Left ventricle myocardium inferior (tissue), 1 donor: ENCODE data around the gene ZC3H13. TPM values are rescaled to one million over a fixed set of nuclear protein-coding genes. Genes with fewer than 3 reads are reported as not detected.

ENCODE experiments used
- DNase-seq: peaks from one replicate; pipeline ENCODE4 v3.0.0-alpha.2; 2020
- H3K27ac ChIP-seq: fragments of 200-600 bp; replicated peaks from 2 replicates; pipeline ENCODE4 v1.8.0; 2021
- H3K27me3 ChIP-seq: fragments of 200-600 bp; 2 replicates; pipeline ENCODE4 v1.8.0; 2021; ENCODE audit warnings: low read depth
- H3K36me3 ChIP-seq: fragments of 200-600 bp; 2 replicates; pipeline ENCODE4 v1.8.0; 2021
- H3K4me1 ChIP-seq: fragments of 200-600 bp; 2 replicates; pipeline ENCODE4 v1.8.0; 2021
- H3K4me3 ChIP-seq: fragments of 200-600 bp; 2 replicates; pipeline ENCODE4 v1.8.0; 2021; ENCODE audit warnings: mild to moderate bottlenecking, moderate library complexity
- H3K9me3 ChIP-seq: fragments of 200-600 bp; replicated peaks from 2 replicates; pipeline ENCODE4 v1.8.0; 2021
- CTCF ChIP-seq: fragments of 200-600 bp; IDR thresholded peaks from 2 replicates; pipeline ENCODE4 v1.8.0; 2021; ENCODE audit warnings: antibody characterized with exemption, mild to moderate bottlenecking, borderline replicate concordance
- intact Hi-C: fragments of 100-400 bp; cut with micrococcal nuclease; formaldehyde crosslinking; loops from one replicate; pipeline ENCODE4 v1.11.0; 2022
- total RNA-seq: library from RNA; stranded (reverse); fragmentation: NEBNext Ultra II Directional; extraction: Animal tissue kit (Norgen Biotek cat#: 25700); gene quantifications from one replicate; pipeline ENCODE4 v1.2.1, GENCODE V29; 2021
- donor health status: DM: no; HTN: yes; CAD: no; lungs with severe emphysema.

Gene ZC3H13
- total RNA-seq, 1 donor from 2014 or later, result 37.8 TPM

DNA sequence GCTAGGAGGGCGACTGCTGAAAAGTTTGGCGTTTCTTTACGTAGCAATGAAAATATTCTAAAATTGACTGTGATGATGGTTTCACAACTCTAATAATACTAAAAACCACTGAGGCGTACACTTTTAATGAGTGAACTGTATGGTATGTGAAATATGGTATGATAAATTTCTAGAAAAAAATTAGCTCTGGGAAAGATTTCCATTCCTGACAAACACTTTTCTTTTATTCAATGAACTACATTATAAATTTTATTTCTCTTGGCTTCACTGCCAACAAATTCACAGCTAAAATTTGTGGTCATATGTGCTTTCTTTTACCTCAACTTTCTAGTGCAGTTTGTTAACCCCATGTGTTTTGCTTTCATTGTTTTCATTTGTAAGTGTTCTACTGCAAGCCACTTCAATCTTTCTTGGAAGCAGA lies 11.1 kb downstream of the ZC3H13 start:
- peaks cover 11% of the 10 kb centered on the region for H3K4me1 ChIP-seq
- no peaks in the 10 kb centered on the region for H3K9me3 ChIP-seq
- H3K27me3 ChIP-seq, result no peaks in the 10 kb centered on the region
- peaks cover 36% of the 10 kb centered on the region for H3K36me3 ChIP-seq
- TF ChIP-seq CTCF, result no peak
- H3K27ac ChIP-seq, result no peak overlapping the region
- no peak overlapping the region for H3K4me3 ChIP-seq
- intact Hi-C loops, result no loop called here
- no peak for DNase-seq

- no peak overlapping the region for H3K4me3 ChIP-seq
- peaks cover 40% of the 10 kb centered on the region for H3K36me3 ChIP-seq
- H3K4me1 ChIP-seq, result peaks cover 11% of the 10 kb centered on the region
- no peaks in the 10 kb centered on the region for H3K9me3 ChIP-seq
- H3K27me3 ChIP-seq, result no peaks in the 10 kb centered on the region
- no peak for DNase-seq
- no peak overlapping the region for H3K27ac ChIP-seq
- intact Hi-C loops, result no loop called here
- TF ChIP-seq CTCF, result no peak
Measured at GRCh38 chr13:46040763-46041162, 11.8 kb downstream of the ZC3H13 start.

GRCh38 chr13:46039411-46040182 lies 12.9 kb downstream of the ZC3H13 start:
- Histone ChIP-seq H3K9me3 (no peaks in the 10 kb centered on the region), H3K27me3 (no peaks in the 10 kb centered on the region), H3K4me3 (no peak overlapping the region), H3K4me1 (peaks cover under 1% of the 10 kb centered on the region), H3K27ac (no peak overlapping the region), H3K36me3 (peaks cover 41% of the 10 kb centered on the region)
- intact Hi-C loops, result no loop called here
- no peak for TF ChIP-seq CTCF
- DNase-seq, result no peak

DNA sequence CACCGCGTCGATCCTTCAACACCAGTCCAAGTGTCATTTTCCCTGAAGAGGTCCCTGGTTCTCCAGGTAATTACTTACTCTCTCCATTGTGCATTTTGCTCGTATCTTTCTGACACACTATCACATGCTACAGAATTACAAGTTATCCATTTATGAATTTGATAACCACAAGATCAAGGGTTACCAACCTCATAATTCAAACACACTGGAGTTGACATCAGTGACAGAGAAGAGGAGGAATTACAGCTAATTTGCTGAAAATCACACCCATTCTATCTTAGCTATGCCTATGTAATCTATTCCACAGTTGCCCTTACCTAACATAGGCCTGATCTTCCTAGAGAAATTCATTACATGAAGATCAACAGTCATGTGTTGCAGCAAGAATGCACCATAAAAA lies 14.2 kb downstream of the ZC3H13 start:
- intact Hi-C loops, result no loop called here
- Histone ChIP-seq H3K9me3 (no peaks in the 10 kb centered on the region), H3K27me3 (no peaks in the 10 kb centered on the region), H3K4me3 (no peak overlapping the region), H3K4me1 (no peaks in the 10 kb centered on the region), H3K27ac (no peak overlapping the region), H3K36me3 (peaks cover 47% of the 10 kb centered on the region)
- TF ChIP-seq CTCF, result no peak
- no peak for DNase-seq

DNA sequence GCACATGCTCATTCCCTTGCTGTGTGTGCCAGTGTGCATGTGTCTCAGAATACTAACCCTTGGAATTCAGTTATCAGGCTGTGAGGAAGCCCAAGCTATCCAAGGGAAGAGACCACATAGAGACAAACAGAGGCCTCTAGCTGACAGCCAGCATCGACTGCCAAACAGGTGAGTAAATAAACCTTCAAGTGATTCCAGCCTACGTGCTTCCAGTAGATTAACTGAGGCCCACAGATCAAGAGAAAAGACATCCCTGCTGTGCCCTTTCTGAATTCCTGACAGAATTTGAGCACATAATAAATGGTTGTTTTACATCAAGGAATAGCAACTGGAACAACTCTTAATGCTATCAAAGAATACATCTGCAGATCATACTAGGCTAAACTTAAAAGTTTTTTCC lies 17.5 kb downstream of the ZC3H13 start:
- H3K9me3 ChIP-seq, result peaks cover 9% of the 10 kb centered on the region
- intact Hi-C loops, result no loop called here
- H3K27me3 ChIP-seq, result no peaks in the 10 kb centered on the region
- DNase-seq, result no peak
- no peak for TF ChIP-seq CTCF
- H3K4me3 ChIP-seq, result no peak overlapping the region
- H3K27ac ChIP-seq, result no peak overlapping the region
- H3K4me1 ChIP-seq, result no peaks in the 10 kb centered on the region
- H3K36me3 ChIP-seq, result peaks cover 53% of the 10 kb centered on the region
